ENCODE measurements around the gene E2F2.

The E2F2 gene

DNA sequence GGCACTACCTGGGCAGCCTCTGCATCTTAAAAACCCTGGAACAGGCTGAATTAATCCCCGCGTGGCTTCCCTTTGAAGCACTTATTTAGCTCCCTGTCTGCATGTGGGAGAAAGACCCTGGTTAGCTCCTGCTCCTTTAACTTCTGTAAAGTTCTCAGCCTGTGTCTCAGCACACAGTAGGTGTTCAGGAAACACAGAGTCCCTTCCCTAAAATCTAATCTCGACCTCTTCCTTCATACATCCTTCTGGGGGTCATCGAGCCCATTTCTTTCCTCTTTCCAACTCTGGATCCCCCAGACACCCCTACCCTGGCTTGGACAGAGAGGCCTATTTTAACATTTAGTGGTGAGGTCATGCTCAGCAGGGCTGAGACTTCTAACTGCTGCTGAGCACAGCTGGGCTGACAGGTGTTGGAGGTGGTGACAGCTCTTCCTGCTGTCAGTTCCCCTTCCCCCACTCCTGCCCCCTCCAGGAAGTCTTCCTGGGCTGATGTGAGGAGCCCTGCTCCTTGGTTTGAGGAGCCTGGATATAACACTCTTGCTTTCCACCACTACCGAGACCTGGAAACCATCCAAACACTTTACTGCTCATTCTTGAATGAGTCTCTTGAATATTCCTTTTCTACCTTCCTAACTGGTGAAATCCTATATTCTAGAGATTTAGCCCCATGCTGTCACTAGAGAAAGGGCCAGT lies 5.3 kb downstream of the E2F2 start:
- H3K4me1 ChIP-seq (ENCODE audit: insufficient read depth, insufficient read length) = peaks cover 18% of the 10 kb centered on the region
- no peak for DNase-seq (ENCODE audit: low read depth, low spot score)
- TF ChIP-seq SUZ12 (IDR thresholded peaks at IDR 0.05; ENCODE audit: extremely low read depth, insufficient read depth, insufficient read length) (no peak), ZNF274 (IDR thresholded peaks at IDR 0.05; ENCODE audit: low read depth, low read length) (no peak), YY1 (IDR thresholded peaks at IDR 0.05; ENCODE audit: insufficient read depth, insufficient read length) (no peak)
- peaks cover 12% of the 10 kb centered on the region for H3K27me3 ChIP-seq (ENCODE audit: insufficient read depth, insufficient read length)
- no peaks in the 10 kb centered on the region for H3K9me3 ChIP-seq (ENCODE audit: insufficient read depth, low read length)
- H3K4me3 ChIP-seq (ENCODE audit: insufficient read length, low read depth) = no peak overlapping the region
- H3K36me3 ChIP-seq (ENCODE audit: insufficient read depth, insufficient read length, low read length) = peaks cover 8% of the 10 kb centered on the region
- H3K9ac ChIP-seq (ENCODE audit: insufficient read length, low read depth) = no peak overlapping the region

DNA sequence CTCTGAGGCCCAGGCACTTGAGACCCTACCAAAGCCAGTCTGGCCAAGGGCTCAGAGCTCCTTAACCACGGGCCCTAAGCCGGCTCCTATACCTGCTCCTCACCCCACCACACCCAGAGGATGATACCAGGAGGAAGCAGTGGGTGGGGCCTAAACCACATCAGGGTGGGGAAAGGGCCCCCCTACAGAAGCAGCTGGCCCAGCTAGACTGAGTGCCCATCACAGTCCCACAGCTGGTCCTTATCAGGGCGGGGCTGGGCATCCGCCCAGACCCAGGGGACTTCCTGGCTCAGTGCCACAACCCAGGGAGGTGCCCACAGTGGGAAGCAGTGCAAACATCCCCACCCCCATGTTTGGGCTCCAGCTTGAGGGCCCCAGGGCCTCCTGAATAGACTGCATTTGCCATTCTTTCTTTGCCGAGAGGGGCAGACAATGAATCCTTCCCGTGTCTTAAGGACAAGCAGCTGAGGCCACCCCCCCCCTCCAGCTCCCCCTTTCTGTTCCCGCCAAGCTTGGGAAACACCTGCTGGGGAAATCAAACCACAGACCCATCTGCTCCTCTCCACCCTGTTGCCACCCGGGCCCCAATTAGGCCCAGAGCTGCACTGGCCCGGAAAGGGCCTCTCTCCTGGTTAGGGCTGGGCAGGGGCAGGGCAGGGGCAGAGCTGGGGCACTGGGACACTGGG lies 6.2 kb downstream of the E2F2 start:
- TF ChIP-seq YY1 (IDR thresholded peaks at IDR 0.05; ENCODE audit: insufficient read depth, insufficient read length) = no peak
- no peak for TF ChIP-seq ZNF274 (IDR thresholded peaks at IDR 0.05; ENCODE audit: low read depth, low read length)
- TF ChIP-seq SUZ12 (IDR thresholded peaks at IDR 0.05; ENCODE audit: extremely low read depth, insufficient read depth, insufficient read length) = no peak
- DNase-seq (ENCODE audit: low read depth, low spot score) = no peak
- H3K36me3 ChIP-seq (ENCODE audit: insufficient read depth, insufficient read length, low read length) = peaks cover 8% of the 10 kb centered on the region
- H3K9ac ChIP-seq (ENCODE audit: insufficient read length, low read depth) = no peak overlapping the region
- no peak overlapping the region for H3K4me3 ChIP-seq (ENCODE audit: insufficient read length, low read depth)
- H3K9me3 ChIP-seq (ENCODE audit: insufficient read depth, low read length) = no peaks in the 10 kb centered on the region
- peaks cover 4% of the 10 kb centered on the region for H3K27me3 ChIP-seq (ENCODE audit: insufficient read depth, insufficient read length)
- peaks cover 11% of the 10 kb centered on the region for H3K4me1 ChIP-seq (ENCODE audit: insufficient read depth, insufficient read length)

GRCh38 chr1:23524163-23524562 lies 6.9 kb downstream of the E2F2 start:
- no peak for DNase-seq (ENCODE audit: low read depth, low spot score)
- Histone ChIP-seq H3K36me3 (ENCODE audit: insufficient read depth, insufficient read length, low read length) (peaks cover 8% of the 10 kb centered on the region), H3K27me3 (ENCODE audit: insufficient read depth, insufficient read length) (no peaks in the 10 kb centered on the region), H3K9ac (ENCODE audit: insufficient read length, low read depth) (no peak overlapping the region), H3K9me3 (ENCODE audit: insufficient read depth, low read length) (no peaks in the 10 kb centered on the region), H3K4me1 (ENCODE audit: insufficient read depth, insufficient read length) (peaks cover 10% of the 10 kb centered on the region), H3K4me3 (ENCODE audit: insufficient read length, low read depth) (no peak overlapping the region)
- TF ChIP-seq SUZ12 (IDR thresholded peaks at IDR 0.05; ENCODE audit: extremely low read depth, insufficient read depth, insufficient read length) = no peak
- TF ChIP-seq ZNF274 (IDR thresholded peaks at IDR 0.05; ENCODE audit: low read depth, low read length) = no peak
- TF ChIP-seq YY1 (IDR thresholded peaks at IDR 0.05; ENCODE audit: insufficient read depth, insufficient read length) = no peak

DNA sequence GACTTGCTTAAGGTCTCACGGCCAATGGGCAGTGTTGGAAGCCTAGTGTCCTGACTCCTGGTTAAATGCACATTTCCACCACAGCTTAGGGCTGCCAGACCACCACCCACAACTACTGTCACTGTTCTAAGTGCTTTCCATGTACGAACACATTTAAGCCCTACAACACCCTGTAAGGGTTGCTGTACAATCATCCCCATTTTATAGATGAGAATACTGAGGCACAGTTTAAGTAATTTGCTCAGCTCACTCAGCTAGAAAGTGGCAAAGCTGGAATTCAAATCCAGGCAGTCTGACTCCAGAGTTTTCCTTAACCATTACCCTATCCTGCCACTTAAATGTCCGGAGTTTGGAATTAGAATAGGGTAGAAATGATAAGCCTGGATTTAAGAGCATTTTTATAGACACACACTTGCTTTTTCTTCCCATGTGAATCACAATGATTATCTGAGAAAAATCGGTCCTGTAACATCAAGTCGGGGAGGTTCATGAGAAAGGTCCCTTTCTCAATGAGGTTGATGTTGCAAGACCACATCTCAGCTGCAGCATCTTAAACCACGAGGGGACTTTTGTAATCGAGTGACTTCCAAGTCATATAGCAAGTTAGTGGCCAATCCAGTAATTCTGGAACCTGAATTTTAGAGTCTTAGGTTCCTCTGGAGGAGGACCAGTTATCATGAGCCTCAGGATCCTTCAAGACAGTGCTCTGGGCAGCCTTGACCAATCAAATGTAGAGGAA lies 8.6 kb downstream of the E2F2 start:
- H3K9me3 ChIP-seq (ENCODE audit: insufficient read depth, low read length) = no peaks in the 10 kb centered on the region
- DNase-seq (ENCODE audit: low read depth, low spot score) = no peak
- no peak overlapping the region for H3K9ac ChIP-seq (ENCODE audit: insufficient read length, low read depth)
- peaks cover 8% of the 10 kb centered on the region for H3K4me1 ChIP-seq (ENCODE audit: insufficient read depth, insufficient read length)
- H3K27me3 ChIP-seq (ENCODE audit: insufficient read depth, insufficient read length) = no peaks in the 10 kb centered on the region
- TF ChIP-seq ZNF274 (IDR thresholded peaks at IDR 0.05; ENCODE audit: low read depth, low read length) (no peak), SUZ12 (IDR thresholded peaks at IDR 0.05; ENCODE audit: extremely low read depth, insufficient read depth, insufficient read length) (no peak), YY1 (IDR thresholded peaks at IDR 0.05; ENCODE audit: insufficient read depth, insufficient read length) (no peak)
- H3K4me3 ChIP-seq (ENCODE audit: insufficient read length, low read depth) = no peak overlapping the region
- H3K36me3 ChIP-seq (ENCODE audit: insufficient read depth, insufficient read length, low read length) = peaks cover 12% of the 10 kb centered on the region

DNA sequence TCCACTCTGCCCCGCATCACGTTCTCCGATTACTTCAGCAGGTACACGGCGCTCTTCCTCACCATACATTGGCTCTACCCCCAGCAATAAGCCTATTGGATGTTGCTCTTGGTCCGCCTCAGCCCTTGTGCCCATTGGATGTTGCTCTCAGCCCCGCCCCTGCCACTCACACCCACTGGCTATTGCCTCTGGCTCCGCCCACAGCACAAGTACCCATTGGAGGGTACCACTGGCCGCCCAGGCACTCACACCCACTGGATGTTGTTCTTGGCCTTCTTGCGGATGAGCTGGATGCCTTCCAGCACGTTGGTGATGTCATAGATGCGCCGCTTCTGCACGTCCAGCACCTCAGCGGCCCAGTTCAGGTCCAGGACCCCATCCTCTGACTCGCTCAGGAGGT lies 9.4 kb downstream of the E2F2 start:
- Histone ChIP-seq H3K4me3 (ENCODE audit: insufficient read length, low read depth) (no peak overlapping the region), H3K9ac (ENCODE audit: insufficient read length, low read depth) (no peak overlapping the region)

DNA sequence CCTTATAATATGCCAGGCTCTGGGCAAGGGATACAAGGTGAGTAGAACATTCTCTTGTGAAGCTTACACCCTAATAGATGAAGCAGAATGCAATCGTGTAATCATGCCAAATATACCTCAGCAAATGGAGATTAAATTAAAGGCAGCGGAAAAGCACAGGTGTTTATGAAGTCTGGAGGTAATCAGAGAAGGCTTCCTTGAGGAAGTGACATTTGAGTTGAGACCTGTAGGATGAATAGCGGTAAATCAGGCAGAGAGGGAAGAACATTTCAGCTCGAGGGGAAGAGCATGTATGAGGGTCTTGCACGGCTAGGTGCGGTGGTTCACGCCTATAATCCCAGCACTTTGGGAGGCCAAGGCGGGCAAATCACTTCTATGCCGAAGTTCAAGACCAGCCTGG lies 13.5 kb downstream of the E2F2 start:
- Histone ChIP-seq H3K27me3 (ENCODE audit: insufficient read depth, insufficient read length) (no peaks in the 10 kb centered on the region), H3K9ac (ENCODE audit: insufficient read length, low read depth) (no peak overlapping the region), H3K9me3 (ENCODE audit: insufficient read depth, low read length) (no peaks in the 10 kb centered on the region), H3K4me1 (ENCODE audit: insufficient read depth, insufficient read length) (peaks cover 2% of the 10 kb centered on the region), H3K36me3 (ENCODE audit: insufficient read depth, insufficient read length, low read length) (peaks cover 19% of the 10 kb centered on the region), H3K4me3 (ENCODE audit: insufficient read length, low read depth) (no peak overlapping the region)
- TF ChIP-seq ZNF274 (IDR thresholded peaks at IDR 0.05; ENCODE audit: low read depth, low read length) = no peak
- no peak for TF ChIP-seq SUZ12 (IDR thresholded peaks at IDR 0.05; ENCODE audit: extremely low read depth, insufficient read depth, insufficient read length)
- no peak for TF ChIP-seq YY1 (IDR thresholded peaks at IDR 0.05; ENCODE audit: insufficient read depth, insufficient read length)
- DNase-seq (ENCODE audit: low read depth, low spot score) = no peak

More for the DNA sequence above, 9.4 kb downstream of the E2F2 start:
- no peaks in the 10 kb centered on the region for H3K9me3 ChIP-seq (ENCODE audit: insufficient read depth, low read length)
- no peaks in the 10 kb centered on the region for H3K27me3 ChIP-seq (ENCODE audit: insufficient read depth, insufficient read length)
- DNase-seq (ENCODE audit: low read depth, low spot score) = no peak
- H3K36me3 ChIP-seq (ENCODE audit: insufficient read depth, insufficient read length, low read length) = peaks cover 12% of the 10 kb centered on the region
- TF ChIP-seq ZNF274 (IDR thresholded peaks at IDR 0.05; ENCODE audit: low read depth, low read length) (no peak), SUZ12 (IDR thresholded peaks at IDR 0.05; ENCODE audit: extremely low read depth, insufficient read depth, insufficient read length) (no peak), YY1 (IDR thresholded peaks at IDR 0.05; ENCODE audit: insufficient read depth, insufficient read length) (no peak)
- peaks cover 6% of the 10 kb centered on the region for H3K4me1 ChIP-seq (ENCODE audit: insufficient read depth, insufficient read length)

DNA sequence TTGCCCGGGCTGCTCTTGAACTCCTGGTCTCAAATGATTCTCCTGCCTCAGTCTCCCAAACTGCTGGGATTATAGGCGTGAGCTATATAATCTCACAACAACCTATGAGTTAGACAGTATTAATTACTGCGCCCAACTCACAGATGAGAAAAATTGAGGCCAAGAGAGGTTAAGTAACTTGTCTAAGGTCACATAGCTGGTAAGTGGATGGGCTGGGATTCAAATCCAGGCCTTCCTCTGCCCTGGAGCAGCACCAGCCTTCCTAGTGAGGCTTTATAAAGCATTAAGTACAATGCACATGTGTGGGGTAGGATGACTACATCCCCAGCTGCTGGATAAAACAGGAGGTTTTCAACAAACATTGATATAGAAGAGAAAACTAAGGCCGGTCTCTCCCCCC lies 15.1 kb downstream of the E2F2 start:
- H3K27me3 ChIP-seq (ENCODE audit: insufficient read depth, insufficient read length) = no peaks in the 10 kb centered on the region
- H3K36me3 ChIP-seq (ENCODE audit: insufficient read depth, insufficient read length, low read length) = peaks cover 12% of the 10 kb centered on the region
- no peak overlapping the region for H3K4me3 ChIP-seq (ENCODE audit: insufficient read length, low read depth)
- no peak for DNase-seq (ENCODE audit: low read depth, low spot score)
- no peaks in the 10 kb centered on the region for H3K9me3 ChIP-seq (ENCODE audit: insufficient read depth, low read length)
- no peak overlapping the region for H3K9ac ChIP-seq (ENCODE audit: insufficient read length, low read depth)
- no peak for TF ChIP-seq SUZ12 (IDR thresholded peaks at IDR 0.05; ENCODE audit: extremely low read depth, insufficient read depth, insufficient read length)
- no peak for TF ChIP-seq ZNF274 (IDR thresholded peaks at IDR 0.05; ENCODE audit: low read depth, low read length)
- no peak for TF ChIP-seq YY1 (IDR thresholded peaks at IDR 0.05; ENCODE audit: insufficient read depth, insufficient read length)
- no peaks in the 10 kb centered on the region for H3K4me1 ChIP-seq (ENCODE audit: insufficient read depth, insufficient read length)

All from NT2/D1 (cell line).